DMS79 (cell line): ENCODE measurements around the gene CMIP.

ENCODE experiments used
- DNase-seq: peaks from one replicate; lab custom pipeline; 2025; lab: John Stamatoyannopoulos, UW

The CMIP gene

GRCh38 chr16:81495321-81496234, 51.0 kb downstream of the CMIP start:
- no peak for DNase-seq

GRCh38 chr16:81496321-81496720, 51.7 kb downstream of the CMIP start:
- DNase-seq, result no peak

DNA sequence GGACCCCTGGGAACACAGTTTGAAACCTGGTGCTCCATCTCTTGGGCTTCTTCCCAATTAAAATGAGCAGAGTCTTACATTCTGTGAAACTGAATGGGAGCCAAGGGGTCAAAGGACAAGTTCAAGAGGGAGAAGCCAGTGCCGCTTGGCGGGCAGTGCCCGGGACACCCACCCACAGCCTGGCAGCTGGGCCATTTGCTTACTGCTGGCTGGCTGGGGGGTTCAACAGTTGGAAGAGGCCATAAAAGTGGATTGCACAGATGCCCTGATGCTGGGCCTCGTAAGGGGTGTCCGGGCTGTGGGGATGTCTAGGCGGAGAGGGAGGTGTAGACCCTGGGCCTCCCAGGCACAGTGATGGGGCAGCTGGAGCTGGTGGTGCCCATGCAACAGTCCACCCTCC, 52.1 kb downstream of the CMIP start:
- no peak for DNase-seq

DNA sequence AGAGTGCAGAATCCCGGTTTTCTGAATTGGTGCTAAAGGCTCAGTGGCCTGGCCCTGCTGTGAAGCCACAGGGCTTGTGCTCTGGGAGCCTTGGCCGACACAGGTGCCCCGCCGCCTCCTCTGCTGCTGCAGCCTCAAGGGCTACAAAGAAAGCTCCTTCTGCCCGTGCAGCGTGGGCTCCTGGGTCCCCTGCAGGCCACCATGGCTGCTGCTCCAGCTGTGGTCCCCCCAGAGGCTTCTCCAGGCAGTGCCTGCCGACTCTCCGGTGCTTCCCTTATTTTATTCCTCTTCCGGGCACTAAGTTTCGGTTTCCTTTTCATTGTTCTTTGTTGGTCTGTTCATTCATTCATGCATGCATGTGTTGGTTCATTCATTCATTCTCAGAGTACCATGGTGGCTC, 53.1 kb downstream of the CMIP start:
- DNase-seq, result no peak

DNA sequence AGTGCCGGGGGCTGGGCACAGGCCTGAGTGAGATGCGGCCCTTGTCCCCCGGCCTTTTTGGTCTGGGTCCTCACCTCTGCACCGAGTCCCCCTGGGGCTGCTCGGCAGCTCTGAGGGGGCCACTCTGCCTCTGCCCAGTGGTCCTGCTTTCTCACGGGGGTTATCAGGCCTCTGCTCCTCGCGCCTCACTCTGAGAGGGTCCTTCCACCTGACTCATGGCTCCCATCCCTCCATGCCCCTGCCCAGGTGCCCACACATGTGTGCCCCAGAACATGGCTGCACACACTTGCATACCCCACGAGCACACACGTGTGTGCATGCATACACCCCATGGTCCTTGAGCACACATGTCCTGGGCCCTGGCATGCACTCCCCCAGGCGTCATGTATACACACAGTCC, 53.7 kb downstream of the CMIP start:
- DNase-seq, result no peak

DNA sequence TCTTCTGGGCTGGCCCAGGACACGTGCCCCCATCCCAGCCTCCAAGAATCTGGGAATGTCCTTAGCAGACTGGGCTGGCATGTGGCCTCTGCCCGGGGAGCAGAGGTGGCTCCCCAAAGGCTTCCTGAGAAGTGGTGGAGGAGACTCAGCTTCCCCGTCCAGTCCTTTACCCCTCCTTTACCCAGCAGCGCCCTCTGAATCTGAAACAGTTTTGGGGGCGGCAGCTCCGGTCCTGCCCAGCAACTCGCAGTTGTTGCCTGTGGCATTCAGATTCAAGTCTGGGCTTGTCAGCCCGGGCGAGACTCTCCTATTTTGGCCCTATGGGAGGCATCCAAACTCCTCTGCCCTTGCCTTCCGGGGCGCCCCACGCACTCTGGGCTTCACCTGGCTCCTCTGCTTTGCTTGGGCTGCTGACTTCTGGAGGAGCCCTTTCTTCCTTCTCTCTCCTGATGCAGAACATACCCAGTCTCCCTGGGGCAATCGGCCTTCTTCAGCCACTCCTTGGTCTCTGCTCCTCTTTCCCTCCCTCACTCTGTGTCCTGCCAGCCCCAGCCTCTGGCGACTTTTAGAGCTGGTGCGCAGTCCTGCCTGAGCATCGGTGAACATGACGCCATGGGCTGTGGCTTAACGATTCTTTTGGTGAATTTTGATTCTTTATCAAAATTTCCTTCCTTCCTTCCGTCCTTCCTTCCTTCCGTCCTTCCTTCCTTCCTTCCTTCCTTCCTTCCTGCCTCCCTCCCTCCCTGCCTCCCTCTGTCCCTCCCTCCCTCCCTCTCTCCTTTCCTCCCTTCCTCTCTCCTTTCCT, 55.2 kb downstream of the CMIP start:
- DNase-seq, result no peak

GRCh38 chr16:81500833-81501521, 56.4 kb downstream of the CMIP start:
- no peak for DNase-seq

DNA sequence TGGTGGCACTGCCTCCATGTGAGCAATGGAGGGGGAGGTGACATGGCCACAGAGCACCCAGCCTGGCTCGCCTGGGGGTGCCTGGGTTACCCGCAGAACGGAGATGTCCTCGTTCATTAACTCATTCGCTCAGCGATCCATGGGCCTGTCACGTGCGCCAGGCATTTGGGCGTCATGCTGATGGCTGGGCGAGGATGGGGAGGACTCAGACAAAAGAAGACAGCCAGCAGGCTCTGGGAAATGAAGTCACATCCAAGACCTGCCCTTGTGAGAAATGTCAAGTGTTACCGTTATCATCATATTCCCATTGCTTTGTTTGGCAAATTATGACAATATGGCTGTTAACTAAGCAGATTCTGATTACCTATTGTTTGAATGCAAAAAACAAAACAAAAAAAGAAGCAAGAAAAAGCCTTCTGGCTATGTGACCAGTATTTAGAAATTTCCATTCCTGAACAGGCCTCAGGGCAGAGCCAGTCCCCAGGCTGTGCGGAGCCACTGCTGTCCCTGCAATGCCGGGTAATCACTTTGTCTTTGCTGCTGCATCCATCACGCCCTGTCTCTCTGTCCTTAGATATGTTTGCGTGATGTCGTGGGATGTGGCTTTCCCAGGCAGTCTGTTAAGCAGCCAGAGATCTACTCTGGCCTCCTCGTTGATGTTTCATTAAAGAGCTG, 57.9 kb downstream of the CMIP start:
- no peak for DNase-seq

GRCh38 chr16:81505011-81505661, 60.5 kb downstream of the CMIP start:
- DNase-seq, result no peak

- no peak for DNase-seq
These were observed 64.8 kb downstream of the CMIP start for GRCh38 chr16:81509404-81509803.

- DNase-seq, result no peak
These were observed 65.4 kb downstream of the CMIP start for GRCh38 chr16:81510016-81510415.

- no peak for DNase-seq
These were observed 66.8 kb downstream of the CMIP start for GRCh38 chr16:81511371-81511770.

GRCh38 chr16:81513204-81514040, 68.8 kb downstream of the CMIP start:
- no peak for DNase-seq

DNA sequence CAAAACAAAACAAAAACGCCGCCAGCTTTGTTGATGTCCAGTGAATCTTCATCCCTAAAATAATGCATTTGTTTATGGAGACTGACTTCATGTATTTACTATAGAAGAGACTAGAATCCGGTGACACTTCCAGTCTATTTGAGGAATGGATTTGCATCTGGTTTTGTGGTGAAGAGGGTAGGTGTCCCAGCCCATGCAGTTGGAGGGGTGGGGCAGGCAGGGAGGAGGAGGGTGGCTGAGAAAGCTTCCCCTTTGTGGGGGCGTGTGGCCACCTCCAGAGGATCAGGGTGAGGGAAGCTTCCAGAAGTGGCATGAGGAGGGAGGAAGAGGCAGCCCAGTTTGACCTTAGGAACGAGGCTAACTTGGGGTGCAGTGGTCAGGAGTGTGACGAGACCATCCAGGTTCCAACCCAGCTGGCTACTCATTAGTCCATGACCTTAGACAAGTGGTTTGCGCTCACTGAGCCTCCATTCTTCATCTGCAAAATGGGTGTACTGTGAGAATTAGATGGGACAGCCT, 69.5 kb downstream of the CMIP start:
- no peak for DNase-seq

- DNase-seq, result no peak
These were observed 70.1 kb downstream of the CMIP start for GRCh38 chr16:81514568-81515258.

DNA sequence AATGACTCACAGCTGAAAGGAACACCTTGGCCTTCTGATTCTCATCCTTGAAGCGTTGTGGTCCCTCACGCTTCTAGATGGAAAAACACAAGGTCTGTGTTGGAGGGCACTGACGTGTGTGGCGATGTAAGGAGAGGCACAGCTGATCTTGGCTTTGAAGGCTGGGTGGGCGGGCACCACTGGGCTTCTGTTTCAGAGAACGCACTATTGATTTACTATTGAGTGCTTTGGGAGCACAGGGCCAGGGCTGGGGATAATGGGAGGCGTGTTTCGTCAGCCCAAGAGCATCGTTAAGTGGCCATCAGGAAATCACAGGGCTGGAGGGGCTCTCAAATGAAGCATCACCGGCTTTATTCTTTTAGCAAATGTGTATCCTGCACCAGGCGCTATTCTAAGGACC, 70.7 kb downstream of the CMIP start:
- DNase-seq, result peak; percentile 83

DNA sequence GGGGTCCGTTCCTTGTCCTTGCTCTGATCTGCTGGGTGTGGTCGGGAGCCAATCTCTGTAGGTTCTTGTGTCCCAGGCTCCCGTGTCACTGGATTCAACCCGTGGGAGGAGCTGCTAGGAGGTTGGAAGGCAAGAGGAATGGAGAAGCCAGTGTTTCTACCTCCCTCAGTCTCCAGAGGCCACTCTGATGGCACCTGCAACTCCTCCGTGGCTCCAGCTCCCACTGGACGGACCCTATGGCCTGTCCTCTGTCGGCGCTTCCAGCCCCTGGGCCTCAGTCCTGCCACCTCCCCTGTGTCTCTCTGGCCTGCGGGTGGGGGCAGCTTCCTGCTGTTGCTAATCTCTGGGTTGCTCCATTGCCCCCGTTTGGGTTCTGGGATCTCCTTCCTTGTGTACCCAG, 71.1 kb downstream of the CMIP start:
- peak; percentile 83 for DNase-seq

DNA sequence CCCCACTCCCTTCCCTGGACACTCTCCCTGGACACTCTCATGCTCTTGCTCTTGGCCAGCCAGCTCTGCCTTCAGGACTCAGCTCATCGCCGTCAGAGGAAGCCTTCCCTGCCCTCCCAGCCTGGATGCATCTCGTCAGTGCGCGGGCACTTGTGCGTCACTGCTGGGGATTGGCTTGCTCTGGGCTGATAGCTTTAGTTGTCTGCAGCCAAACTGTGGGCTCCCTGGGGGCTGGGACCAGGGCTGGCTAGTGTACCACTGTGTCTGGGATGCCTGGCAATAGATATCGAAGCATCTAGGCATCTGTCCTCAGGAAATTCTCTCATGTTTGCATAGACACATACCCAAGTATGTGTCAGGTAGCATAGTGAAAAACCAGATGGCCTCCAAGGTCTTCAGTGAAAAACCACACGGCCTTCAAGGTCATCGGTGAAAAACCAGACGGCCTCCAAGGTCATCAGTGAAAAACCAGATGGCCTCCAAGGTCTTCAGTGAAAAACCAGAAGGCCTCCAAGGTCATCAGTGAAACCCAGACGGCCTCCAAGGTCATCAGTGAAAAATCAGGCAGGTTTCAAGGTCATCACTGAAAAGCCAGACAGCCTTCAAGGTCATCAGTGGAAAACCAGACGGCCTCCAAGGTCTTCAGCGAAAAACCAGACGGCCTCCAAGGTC, 72.0 kb downstream of the CMIP start:
- DNase-seq, result no peak

DNA sequence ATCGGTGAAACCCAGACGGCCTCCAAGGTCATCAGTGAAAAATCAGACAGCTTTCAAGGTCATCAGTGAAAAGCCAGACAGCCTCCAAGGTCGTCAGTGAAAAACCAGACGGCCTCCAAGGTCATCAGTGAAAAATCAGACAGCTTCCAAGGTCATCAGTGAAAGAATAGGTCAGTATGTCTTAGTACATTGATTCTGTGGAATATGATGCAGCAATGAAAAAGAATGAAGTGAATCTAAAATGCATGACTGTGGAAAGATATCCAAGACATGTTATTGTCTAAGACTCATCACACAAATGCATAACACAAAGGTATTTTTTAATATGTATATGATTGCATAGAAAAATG, 72.5 kb downstream of the CMIP start:
- DNase-seq, result no peak
